Activated CD4-positive, alpha-beta memory T cell treated with anti-CD3 and anti-CD28 coated beads for 36 hours (primary cell): ENCODE measurements around the gene CDK9. TPM values are rescaled to one million over a fixed set of nuclear protein-coding genes. Genes with fewer than 3 reads are reported as not detected.
"Not testable (repeated sequence)": the region's sequence is repeated elsewhere in the genome, so short reads cannot be mapped to it uniquely, and the experiment has no call there.

ENCODE experiments used
- CTCF ChIA-PET: fragments of 350-600 bp; sonication (Branson Sonifier 250); formaldehyde crosslinking; loops from one replicate; lab custom pipeline; 2021; ENCODE audit warnings: antibody characterized with exemption, inconsistent platforms; lab: Charles Lee
- POLR2A ChIA-PET: fragments of 350-600 bp; sonication (Branson Sonifier 250); formaldehyde crosslinking; loops from one replicate; lab custom pipeline; 2021; ENCODE audit warnings: antibody characterized with exemption; lab: Charles Lee
- DNase-seq: peaks from one replicate; pipeline ENCODE4 v3.0.0-alpha.2; 2020
- H3K27ac Mint-ChIP-seq: one replicate; pipeline ENCODE4 v1.8.0; 2021; ENCODE audit warnings: mixed read lengths
- H3K27me3 Mint-ChIP-seq: one replicate; pipeline ENCODE4 v1.8.0; 2021; ENCODE audit warnings: mixed read lengths
- H3K36me3 Mint-ChIP-seq: one replicate; pipeline ENCODE4 v1.8.0; 2021; ENCODE audit warnings: mixed read lengths
- H3K4me1 Mint-ChIP-seq: one replicate; pipeline ENCODE4 v1.8.0; 2021; ENCODE audit warnings: low read depth, mixed read lengths
- H3K4me3 Mint-ChIP-seq: one replicate; pipeline ENCODE4 v1.8.0; 2021; ENCODE audit warnings: mild to moderate bottlenecking, mixed read lengths
- H3K9me3 Mint-ChIP-seq: one replicate; pipeline ENCODE4 v1.8.0; 2021; ENCODE audit warnings: mixed read lengths
- intact Hi-C: fragments of 100-400 bp; cut with micrococcal nuclease; formaldehyde crosslinking; loops from one replicate; pipeline ENCODE4 v1.15.1; 2023
- total RNA-seq, 2 experiments: library from RNA; stranded (reverse); gene quantifications; one replicate each; pipeline ENCODE4 v1.2.3, GENCODE V29; 2021

The CDK9 gene
- total RNA-seq, 2 experiments from 2014 or later: 99.4 to 99.6 TPM

- Mint-ChIP-seq H3K4me3 (no peak overlapping the region), H3K36me3 (peaks cover 17% of the 10 kb centered on the region), H3K27me3 (no peaks in the 10 kb centered on the region), H3K27ac (no peak overlapping the region), H3K9me3 (no peaks in the 10 kb centered on the region), H3K4me1 (no peaks in the 10 kb centered on the region)
- intact Hi-C loops: no loop called here
- POLR2A ChIA-PET: no interaction called here
- no peak for DNase-seq
- CTCF ChIA-PET: interaction anchor here (1.1 kb wide), 1 partner anchor 13 kb away, joined by 3 read pairs; no protein-coding TSS in a partner anchor
Observed at GRCh38 chr9:127753148-127753547, 32.7 kb upstream of the CDK9 start.

- no peaks in the 10 kb centered on the region for H3K4me1 Mint-ChIP-seq
- POLR2A ChIA-PET: no interaction called here
- peaks cover 19% of the 10 kb centered on the region for H3K36me3 Mint-ChIP-seq
- CTCF ChIA-PET: interaction anchor here (0.6 to 1.1 kb wide), 2 partner anchors 12 to 289 kb away, joined by 3 read pairs; no protein-coding TSS in a partner anchor
- no peak overlapping the region for H3K27ac Mint-ChIP-seq
- H3K9me3 Mint-ChIP-seq: no peaks in the 10 kb centered on the region
- H3K4me3 Mint-ChIP-seq: no peak overlapping the region
- intact Hi-C loops: no loop called here
- DNase-seq: no peak
- no peaks in the 10 kb centered on the region for H3K27me3 Mint-ChIP-seq
Observed at GRCh38 chr9:127753622-127754021, 32.2 kb upstream of the CDK9 start.

- ChIA-PET POLR2A (no interaction called here), CTCF (interaction anchor here (0.6 to 1.1 kb wide), 2 partner anchors 11 to 290 kb away, joined by 3 read pairs; no protein-coding TSS in a partner anchor)
- no peak overlapping the region for H3K4me3 Mint-ChIP-seq
- no peaks in the 10 kb centered on the region for H3K27me3 Mint-ChIP-seq
- no peak overlapping the region for H3K27ac Mint-ChIP-seq
- intact Hi-C loops: no loop called here
- no peaks in the 10 kb centered on the region for H3K9me3 Mint-ChIP-seq
- no peaks in the 10 kb centered on the region for H3K4me1 Mint-ChIP-seq
- H3K36me3 Mint-ChIP-seq: peaks cover 18% of the 10 kb centered on the region
- no peak for DNase-seq
Observed at GRCh38 chr9:127754099-127755060, 31.5 kb upstream of the CDK9 start.

GRCh38 chr9:127755061-127756060 is 30.5 kb upstream of the CDK9 start:
- ChIA-PET CTCF (interaction anchor here (0.8 kb wide), 1 partner anchor 21 kb away, joined by 3 read pairs; the partner anchor contains the start of gene TOR2A), POLR2A (interaction anchor here (1.2 kb wide), 1 partner anchor 12 kb away, joined by 5 read pairs; no protein-coding TSS in a partner anchor)
- peaks cover 13% of the 10 kb centered on the region for H3K36me3 Mint-ChIP-seq
- no peak overlapping the region for H3K27ac Mint-ChIP-seq
- H3K9me3 Mint-ChIP-seq: no peaks in the 10 kb centered on the region
- intact Hi-C loops: no loop called here
- H3K27me3 Mint-ChIP-seq: no peaks in the 10 kb centered on the region
- H3K4me1 Mint-ChIP-seq: no peaks in the 10 kb centered on the region
- no peak for DNase-seq
- H3K4me3 Mint-ChIP-seq: no peak overlapping the region

- intact Hi-C loops: no loop called here
- Mint-ChIP-seq H3K4me3 (no peak overlapping the region), H3K4me1 (no peaks in the 10 kb centered on the region), H3K36me3 (peaks cover 7% of the 10 kb centered on the region), H3K27me3 (no peaks in the 10 kb centered on the region), H3K27ac (no peak overlapping the region), H3K9me3 (no peaks in the 10 kb centered on the region)
- no peak for DNase-seq
- POLR2A ChIA-PET: interaction anchor here (0.7 to 1.2 kb wide), 2 partner anchors 13 to 148 kb away, joined by 4 to 5 read pairs; no protein-coding TSS in a partner anchor
- CTCF ChIA-PET: interaction anchor here (0.7 to 1.4 kb wide), 2 partner anchors 165 to 230 kb away, joined by 3 read pairs; no protein-coding TSS in a partner anchor
Observed at GRCh38 chr9:127756233-127756632, 29.6 kb upstream of the CDK9 start.

GRCh38 chr9:127756776-127757175 is 29.1 kb upstream of the CDK9 start:
- H3K36me3 Mint-ChIP-seq, H3K9me3 Mint-ChIP-seq, H3K4me1 Mint-ChIP-seq, intact Hi-C loops, H3K4me3 Mint-ChIP-seq, H3K27ac Mint-ChIP-seq, H3K27me3 Mint-ChIP-seq, DNase-seq: not testable (repeated sequence)
- CTCF ChIA-PET: interaction anchor here (1.4 kb wide), 1 partner anchor 164 kb away, joined by 3 read pairs; no protein-coding TSS in a partner anchor
- POLR2A ChIA-PET: interaction anchor here (0.7 kb wide), 1 partner anchor 147 kb away, joined by 4 read pairs; no protein-coding TSS in a partner anchor

GRCh38 chr9:127758843-127759242 is 27.0 kb upstream of the CDK9 start:
- POLR2A ChIA-PET: no interaction called here
- no peaks in the 10 kb centered on the region for H3K9me3 Mint-ChIP-seq
- CTCF ChIA-PET: interaction anchor here (1.2 kb wide), 1 partner anchor 24 kb away, joined by 6 read pairs; the partner anchor contains the start of gene TOR2A
- no peak for DNase-seq
- H3K4me1 Mint-ChIP-seq: peaks cover 7% of the 10 kb centered on the region
- intact Hi-C loops: no loop called here
- no peaks in the 10 kb centered on the region for H3K27me3 Mint-ChIP-seq
- H3K27ac Mint-ChIP-seq: no peak overlapping the region
- H3K4me3 Mint-ChIP-seq: no peak overlapping the region
- peaks cover 6% of the 10 kb centered on the region for H3K36me3 Mint-ChIP-seq

GRCh38 chr9:127761061-127761460 is 24.8 kb upstream of the CDK9 start:
- CTCF ChIA-PET: interaction anchor here (0.6 to 1.1 kb wide), 3 partner anchors 10 to 109 kb away, joined by 3 to 4 read pairs (median 3); partner anchors contain the start of gene TOR2A
- POLR2A ChIA-PET: no interaction called here
- peaks cover 18% of the 10 kb centered on the region for H3K4me1 Mint-ChIP-seq

GRCh38 chr9:127761491-127761956 is 24.3 kb upstream of the CDK9 start:
- ChIA-PET CTCF (interaction anchor here (0.6 to 1.1 kb wide), 2 partner anchors 27 to 108 kb away, joined by 3 to 4 read pairs; partner anchors contain the start of gene TOR2A), POLR2A (no interaction called here)
- Mint-ChIP-seq H3K36me3 (peaks cover 17% of the 10 kb centered on the region), H3K27ac (no peak overlapping the region), H3K27me3 (no peaks in the 10 kb centered on the region), H3K9me3 (no peaks in the 10 kb centered on the region), H3K4me1 (peaks cover 18% of the 10 kb centered on the region), H3K4me3 (no peak overlapping the region)
- no peak for DNase-seq
- intact Hi-C loops: no loop called here

More at GRCh38 chr9:127761061-127761460, 24.8 kb upstream of the CDK9 start:
- no peaks in the 10 kb centered on the region for H3K27me3 Mint-ChIP-seq
- H3K4me3 Mint-ChIP-seq: no peak overlapping the region
- no peak for DNase-seq
- peaks cover 13% of the 10 kb centered on the region for H3K36me3 Mint-ChIP-seq
- no peaks in the 10 kb centered on the region for H3K9me3 Mint-ChIP-seq
- H3K27ac Mint-ChIP-seq: no peak overlapping the region
- intact Hi-C loops: no loop called here

GRCh38 chr9:127762111-127762676 is 23.6 kb upstream of the CDK9 start:
- ChIA-PET CTCF (interaction anchor here (1.1 to 11.7 kb wide), 4 partner anchors 23 to 159 kb away, joined by 3 to 131 read pairs (median 6); partner anchors contain the start of genes CDK9 and TOR2A), POLR2A (no interaction called here)
- no peak overlapping the region for H3K4me3 Mint-ChIP-seq
- no peak for DNase-seq
- peaks cover 22% of the 10 kb centered on the region for H3K36me3 Mint-ChIP-seq
- H3K27me3 Mint-ChIP-seq: no peaks in the 10 kb centered on the region
- no peak overlapping the region for H3K27ac Mint-ChIP-seq
- intact Hi-C loops: no loop called here
- H3K9me3 Mint-ChIP-seq: no peaks in the 10 kb centered on the region
- peaks cover 24% of the 10 kb centered on the region for H3K4me1 Mint-ChIP-seq
